Ishikawa (cell line): ENCODE measurements around the gene DHRS3.

Experiments
- CEBPB ChIP-seq: IDR thresholded peaks from 2 replicates; pipeline ENCODE4 v1.6.1; 2012
- CREB1 ChIP-seq: IDR thresholded peaks from 2 replicates; pipeline ENCODE4 v1.6.1; 2012; ENCODE audit warnings: low read depth
- EGR1 ChIP-seq: IDR thresholded peaks from 2 replicates; pipeline ENCODE4 v1.6.1; 2012
- EP300 ChIP-seq: IDR thresholded peaks from 2 replicates; pipeline ENCODE4 v1.6.1; 2012; ENCODE audit warnings: borderline replicate concordance
- FOXM1 ChIP-seq: IDR thresholded peaks from 2 replicates; pipeline ENCODE4 v1.6.1; 2012; ENCODE audit warnings: low read depth, borderline replicate concordance
- MAX ChIP-seq: IDR thresholded peaks from 2 replicates; pipeline ENCODE4 v1.6.1; 2012
- NFIC ChIP-seq: IDR thresholded peaks from 2 replicates; pipeline ENCODE4 v1.6.1; 2012
- RAD21 ChIP-seq: IDR thresholded peaks from 2 replicates; pipeline ENCODE4 v1.6.1; 2012; ENCODE audit warnings: low read depth
- TAF1 ChIP-seq: IDR thresholded peaks from 2 replicates; pipeline ENCODE4 v1.6.1; 2012; ENCODE audit warnings: low read depth, mild to moderate bottlenecking
- TCF12 ChIP-seq: IDR thresholded peaks from 2 replicates; pipeline ENCODE4 v1.6.1; 2012; ENCODE audit warnings: low read depth
- TEAD4 ChIP-seq: IDR thresholded peaks from 2 replicates; pipeline ENCODE4 v1.6.1; 2012
- USF1 ChIP-seq: IDR thresholded peaks from 2 replicates; pipeline ENCODE4 v1.6.1; 2012
- YY1 ChIP-seq: IDR thresholded peaks from 2 replicates; pipeline ENCODE4 v1.6.1; 2012; ENCODE audit warnings: low read depth
- ZBTB7A ChIP-seq: IDR thresholded peaks from 2 replicates; pipeline ENCODE4 v1.6.1; 2012; ENCODE audit warnings: low read depth
- TF ChIP-seq, protein P1 (sequence below): IDR thresholded peaks from 2 replicates; pipeline ENCODE4 v1.6.1; 2012; ENCODE audit warnings: low read depth, mild to moderate bottlenecking

The DHRS3 gene

GRCh38 chr1:12543740-12544154, 74.3 kb downstream of the DHRS3 start:
- TF ChIP-seq USF1 (no peak), TAF1 (no peak), NFIC (no peak), CREB1 (no peak), MAX (no peak), FOXM1 (no peak), TEAD4 (no peak), YY1 (no peak), RAD21 (no peak)
- TF ChIP-seq, protein P1, sequence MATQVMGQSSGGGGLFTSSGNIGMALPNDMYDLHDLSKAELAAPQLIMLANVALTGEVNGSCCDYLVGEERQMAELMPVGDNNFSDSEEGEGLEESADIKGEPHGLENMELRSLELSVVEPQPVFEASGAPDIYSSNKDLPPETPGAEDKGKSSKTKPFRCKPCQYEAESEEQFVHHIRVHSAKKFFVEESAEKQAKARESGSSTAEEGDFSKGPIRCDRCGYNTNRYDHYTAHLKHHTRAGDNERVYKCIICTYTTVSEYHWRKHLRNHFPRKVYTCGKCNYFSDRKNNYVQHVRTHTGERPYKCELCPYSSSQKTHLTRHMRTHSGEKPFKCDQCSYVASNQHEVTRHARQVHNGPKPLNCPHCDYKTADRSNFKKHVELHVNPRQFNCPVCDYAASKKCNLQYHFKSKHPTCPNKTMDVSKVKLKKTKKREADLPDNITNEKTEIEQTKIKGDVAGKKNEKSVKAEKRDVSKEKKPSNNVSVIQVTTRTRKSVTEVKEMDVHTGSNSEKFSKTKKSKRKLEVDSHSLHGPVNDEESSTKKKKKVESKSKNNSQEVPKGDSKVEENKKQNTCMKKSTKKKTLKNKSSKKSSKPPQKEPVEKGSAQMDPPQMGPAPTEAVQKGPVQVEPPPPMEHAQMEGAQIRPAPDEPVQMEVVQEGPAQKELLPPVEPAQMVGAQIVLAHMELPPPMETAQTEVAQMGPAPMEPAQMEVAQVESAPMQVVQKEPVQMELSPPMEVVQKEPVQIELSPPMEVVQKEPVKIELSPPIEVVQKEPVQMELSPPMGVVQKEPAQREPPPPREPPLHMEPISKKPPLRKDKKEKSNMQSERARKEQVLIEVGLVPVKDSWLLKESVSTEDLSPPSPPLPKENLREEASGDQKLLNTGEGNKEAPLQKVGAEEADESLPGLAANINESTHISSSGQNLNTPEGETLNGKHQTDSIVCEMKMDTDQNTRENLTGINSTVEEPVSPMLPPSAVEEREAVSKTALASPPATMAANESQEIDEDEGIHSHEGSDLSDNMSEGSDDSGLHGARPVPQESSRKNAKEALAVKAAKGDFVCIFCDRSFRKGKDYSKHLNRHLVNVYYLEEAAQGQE, result no peak

DNA sequence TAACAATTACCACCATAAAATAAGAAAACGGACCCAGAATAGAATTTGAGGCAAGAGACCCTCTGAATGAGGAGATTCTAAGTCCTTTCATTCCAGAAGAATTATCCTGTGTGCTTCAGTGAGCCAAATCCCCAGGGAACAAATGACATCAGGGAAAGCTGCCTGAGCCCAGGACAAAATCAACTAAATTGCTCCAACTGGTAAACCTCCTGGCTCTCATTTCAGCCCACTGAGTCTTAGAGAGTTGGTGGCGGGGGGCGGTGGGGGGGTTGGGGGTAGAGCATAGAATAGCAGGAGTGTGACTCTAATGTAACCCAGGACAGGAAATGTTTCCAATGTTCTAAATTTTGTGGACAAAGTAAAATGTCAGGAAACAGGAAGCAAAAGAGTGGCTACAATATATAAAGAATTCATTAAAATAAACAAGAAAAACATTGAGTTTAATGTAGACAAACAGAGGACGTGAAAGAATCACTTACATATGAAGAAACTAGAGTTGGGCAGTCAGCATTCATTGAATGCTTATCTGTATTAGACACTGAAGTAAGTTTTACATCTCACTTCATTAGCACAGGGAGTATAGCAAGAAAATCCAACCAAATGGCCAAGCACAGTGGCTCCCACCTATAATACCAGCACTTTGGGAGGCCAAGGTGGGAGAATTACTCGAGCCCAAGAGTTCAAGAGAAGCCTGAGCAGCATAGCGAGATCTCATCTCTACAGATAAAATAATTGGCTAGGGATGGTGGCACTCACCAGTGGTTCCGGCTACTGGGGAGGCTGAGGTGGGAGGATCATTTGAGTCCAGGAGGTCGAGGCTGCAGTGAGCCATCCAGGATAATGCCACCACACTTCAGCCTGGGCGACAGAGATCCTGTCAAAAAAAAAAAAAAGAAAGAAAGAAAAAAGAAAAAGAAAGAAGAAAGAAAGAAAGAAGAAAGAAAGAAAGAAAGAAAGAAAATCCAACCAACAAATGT, 75.1 kb downstream of the DHRS3 start:
- TF ChIP-seq USF1 (no peak), TAF1 (no peak), NFIC (no peak), MAX (no peak), ZBTB7A (no peak), YY1 (no peak)

DNA sequence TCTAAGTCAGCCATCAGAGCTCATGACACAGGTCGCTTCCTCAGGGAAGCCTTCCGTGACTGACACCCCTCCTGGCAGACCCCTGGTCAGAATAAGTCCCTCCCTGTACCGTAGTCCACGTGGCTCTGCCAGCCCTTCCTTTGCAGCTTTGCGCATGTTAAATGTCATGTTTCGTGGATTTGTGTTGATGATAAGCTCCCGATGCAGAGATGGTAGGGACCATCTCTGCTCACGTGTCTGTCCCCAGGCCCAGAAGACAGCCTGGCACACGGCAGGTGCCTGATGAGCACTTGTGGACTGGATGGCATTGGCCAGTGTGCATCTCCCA, 75.9 kb downstream of the DHRS3 start:
- TF ChIP-seq EP300 (no peak), USF1 (no peak), CREB1 (no peak), YY1 (no peak), TCF12 (no peak), FOXM1 (no peak), RAD21 (no peak), NFIC (no peak)
- TF ChIP-seq, protein P1, result no peak

GRCh38 chr1:12541274-12542137, 76.5 kb downstream of the DHRS3 start:
- TF ChIP-seq NFIC (no peak), CEBPB (no peak), TEAD4 (no peak), FOXM1 (no peak), ZBTB7A (no peak), EGR1 (no peak), TCF12 (no peak), USF1 (no peak), TAF1 (no peak), CREB1 (no peak), MAX (no peak), YY1 (no peak), EP300 (no peak), RAD21 (no peak)
- TF ChIP-seq, protein P1, result no peak
